Liver (tissue), 9 donors: ENCODE results near the gene SLC38A1. TPM values are rescaled to one million over a fixed set of nuclear protein-coding genes. Genes with fewer than 3 reads are reported as not detected.

Experiments
- DNase-seq: peaks from one replicate; pipeline ENCODE4 v3.0.0-alpha.2; 2017; ENCODE audit warnings: low spot score
- H3K27ac ChIP-seq, 2 donors: one replicate each; pipeline ENCODE4 v1.7.0; 2013; ENCODE audit warnings: inconsistent platforms in 2 of 2, low read length in 2 of 2, control low read depth in 1 of 2, low read depth in 1 of 2, mild to moderate bottlenecking in 1 of 2
- H3K27me3 ChIP-seq, 4 donors: one replicate each; pipeline versions ENCODE4 v1.6.1 to v1.7.0; 2013; ENCODE audit warnings: low read length in 3 of 4, inconsistent platforms in 1 of 4, mild to moderate bottlenecking in 1 of 4, moderate library complexity in 1 of 4; ENCODE audit not compliant: control insufficient read depth in 4 of 4, insufficient read depth in 4 of 4
- H3K36me3 ChIP-seq, 4 donors: one replicate each; pipeline versions ENCODE4 v1.6.1 to v1.7.0; 2013; ENCODE audit warnings: low read length in 3 of 4, mild to moderate bottlenecking in 3 of 4, low read depth in 1 of 4, moderate library complexity in 1 of 4; ENCODE audit not compliant: control insufficient read depth in 4 of 4, insufficient read depth in 3 of 4
- H3K4me1 ChIP-seq, 4 donors: one replicate each; pipeline versions ENCODE4 v1.6.1 to v1.7.0; 2013; ENCODE audit warnings: low read length in 3 of 4, mild to moderate bottlenecking in 3 of 4, moderate library complexity in 1 of 4; ENCODE audit not compliant: control insufficient read depth in 4 of 4, insufficient read depth in 4 of 4
- H3K4me3 ChIP-seq, 3 donors: one replicate each; pipeline versions ENCODE4 v1.6.1 to v1.7.0; 2013; ENCODE audit warnings: low read length in 3 of 3, control low read depth in 1 of 3, low read depth in 1 of 3, mild to moderate bottlenecking in 1 of 3
- H3K9ac ChIP-seq, 2 donors: one replicate each; pipeline ENCODE4 v1.7.0; 2013; ENCODE audit warnings: low read length in 2 of 2, mild to moderate bottlenecking in 2 of 2, moderate library complexity in 2 of 2, control low read depth in 1 of 2, low read depth in 1 of 2
- H3K9me3 ChIP-seq, 4 donors: one replicate each; pipeline versions ENCODE4 v1.6.1 to v1.7.0; 2013; ENCODE audit warnings: low read length in 3 of 4; ENCODE audit not compliant: control insufficient read depth in 4 of 4
- EGR1 ChIP-seq, 2 donors: IDR thresholded peaks; 2 replicates each; pipeline ENCODE4 v1.6.1; 2016 to 2018; ENCODE audit warnings: antibody characterized with exemption in 2 of 2, low read depth in 2 of 2
- FOXA1 ChIP-seq: IDR thresholded peaks from 2 replicates; pipeline ENCODE4 v1.6.1; 2016; ENCODE audit warnings: antibody characterized with exemption
- FOXA2 ChIP-seq: IDR thresholded peaks from 2 replicates; pipeline ENCODE4 v1.6.1; 2016; ENCODE audit warnings: antibody characterized with exemption
- GABPA ChIP-seq, 2 donors: IDR thresholded peaks in 1 of 2; conservative IDR thresholded peaks in 1 of 2; 2 replicates each; pipeline ENCODE4 v1.6.1; 2016; ENCODE audit warnings: antibody characterized with exemption in 2 of 2, mild to moderate bottlenecking in 1 of 2, moderate library complexity in 1 of 2
- HNF4A ChIP-seq, 2 donors: conservative IDR thresholded peaks; 2 replicates each; pipeline ENCODE4 v1.6.1; 2016; ENCODE audit warnings: antibody characterized with exemption in 2 of 2, mild to moderate bottlenecking in 2 of 2
- HNF4G ChIP-seq: IDR thresholded peaks from 2 replicates; pipeline ENCODE4 v1.6.1; 2016; ENCODE audit warnings: antibody characterized with exemption
- JUND ChIP-seq, 2 donors: IDR thresholded peaks; 2 replicates each; pipeline ENCODE4 v1.6.1; 2016; ENCODE audit warnings: antibody characterized with exemption in 2 of 2
- MAX ChIP-seq: IDR thresholded peaks from 2 replicates; pipeline ENCODE4 v1.6.1; 2016; ENCODE audit warnings: antibody characterized with exemption
- NR2F2 ChIP-seq: IDR thresholded peaks from 2 replicates; pipeline ENCODE4 v1.6.1; 2016; ENCODE audit warnings: antibody characterized with exemption
- RAD21 ChIP-seq, 2 donors: IDR thresholded peaks; 2 replicates each; pipeline ENCODE4 v1.6.1; 2016; ENCODE audit warnings: antibody characterized with exemption in 2 of 2, mild to moderate bottlenecking in 2 of 2
- REST ChIP-seq: IDR thresholded peaks from 2 replicates; pipeline ENCODE4 v1.6.1; 2016; ENCODE audit warnings: antibody characterized with exemption, mild to moderate bottlenecking
- RXRA ChIP-seq, 2 donors: IDR thresholded peaks; 2 replicates each; pipeline ENCODE4 v1.6.1; 2017 to 2018; ENCODE audit warnings: antibody characterized with exemption in 2 of 2, mild to moderate bottlenecking in 1 of 2
- SP1 ChIP-seq: IDR thresholded peaks from 2 replicates; pipeline ENCODE4 v1.6.1; 2018; ENCODE audit warnings: antibody characterized with exemption, mild to moderate bottlenecking
- YY1 ChIP-seq: IDR thresholded peaks from 2 replicates; pipeline ENCODE4 v1.6.1; 2016; ENCODE audit warnings: antibody characterized with exemption, mild to moderate bottlenecking
- ZBTB33 ChIP-seq: IDR thresholded peaks from 2 replicates; pipeline ENCODE4 v1.6.1; 2016; ENCODE audit warnings: antibody characterized with exemption
- WGBS: extraction: QIAGEN DNeasy Blood & Tissue Kit; methylation state at CpG from one replicate; pipeline ENCODE4 v1.1.7; 2013; 5-methylcytosine and 5-hydroxymethylcytosine counted together
- polyA plus RNA-seq, 2 donors: library from polyadenylated mRNA; stranded (reverse) in 1 of 2; unstranded in 1 of 2; fragments of 200-250 nt in 1 of 2; fragments of >200 nt in 1 of 2; fragmentation: Nextera tagmentation in 1 of 2; extraction: Ambion mirVana in 1 of 2; gene quantifications; one replicate each; pipeline versions ENCODE4 v1.2.1 to v1.2.3, GENCODE V29; 2013 to 2015
- total RNA-seq, 2 donors: library from RNA; depleted of rRNA; stranded (reverse); fragments of >200 nt; gene quantifications; one replicate each; pipeline ENCODE4 v1.2.3, GENCODE V29; 2014
- TF ChIP-seq, protein P1 (sequence below): fragments of 150-350 bp; IDR thresholded peaks from 2 replicates; pipeline ENCODE4 v1.5.1; 2017; ENCODE audit warnings: improper control_type of control experiment, low read depth, low read length; ENCODE audit not compliant: missing input control
- TF ChIP-seq, protein P2 (sequence below): IDR thresholded peaks from 2 replicates; pipeline ENCODE4 v1.6.1; 2016; ENCODE audit warnings: antibody characterized with exemption
- donor health status: healthy.
- donor health status: healthy.
- donor health status: healthy.
- donor health status: healthy.
- donor health status: healthy.

The SLC38A1 gene
- total and polyA plus RNA-seq, 4 donors, result 6.2 to 14.9 (median 9.6) TPM

GRCh38 chr12:46238821-46239220 lies 30.0 kb downstream of the SLC38A1 start (continued):
- TF ChIP-seq, protein P1, sequence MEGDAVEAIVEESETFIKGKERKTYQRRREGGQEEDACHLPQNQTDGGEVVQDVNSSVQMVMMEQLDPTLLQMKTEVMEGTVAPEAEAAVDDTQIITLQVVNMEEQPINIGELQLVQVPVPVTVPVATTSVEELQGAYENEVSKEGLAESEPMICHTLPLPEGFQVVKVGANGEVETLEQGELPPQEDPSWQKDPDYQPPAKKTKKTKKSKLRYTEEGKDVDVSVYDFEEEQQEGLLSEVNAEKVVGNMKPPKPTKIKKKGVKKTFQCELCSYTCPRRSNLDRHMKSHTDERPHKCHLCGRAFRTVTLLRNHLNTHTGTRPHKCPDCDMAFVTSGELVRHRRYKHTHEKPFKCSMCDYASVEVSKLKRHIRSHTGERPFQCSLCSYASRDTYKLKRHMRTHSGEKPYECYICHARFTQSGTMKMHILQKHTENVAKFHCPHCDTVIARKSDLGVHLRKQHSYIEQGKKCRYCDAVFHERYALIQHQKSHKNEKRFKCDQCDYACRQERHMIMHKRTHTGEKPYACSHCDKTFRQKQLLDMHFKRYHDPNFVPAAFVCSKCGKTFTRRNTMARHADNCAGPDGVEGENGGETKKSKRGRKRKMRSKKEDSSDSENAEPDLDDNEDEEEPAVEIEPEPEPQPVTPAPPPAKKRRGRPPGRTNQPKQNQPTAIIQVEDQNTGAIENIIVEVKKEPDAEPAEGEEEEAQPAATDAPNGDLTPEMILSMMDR, result no peak
- TF ChIP-seq RAD21 (IDR thresholded peaks at IDR 0.05) (no peak), JUND (IDR thresholded peaks at IDR 0.05) (no peak)

DNA sequence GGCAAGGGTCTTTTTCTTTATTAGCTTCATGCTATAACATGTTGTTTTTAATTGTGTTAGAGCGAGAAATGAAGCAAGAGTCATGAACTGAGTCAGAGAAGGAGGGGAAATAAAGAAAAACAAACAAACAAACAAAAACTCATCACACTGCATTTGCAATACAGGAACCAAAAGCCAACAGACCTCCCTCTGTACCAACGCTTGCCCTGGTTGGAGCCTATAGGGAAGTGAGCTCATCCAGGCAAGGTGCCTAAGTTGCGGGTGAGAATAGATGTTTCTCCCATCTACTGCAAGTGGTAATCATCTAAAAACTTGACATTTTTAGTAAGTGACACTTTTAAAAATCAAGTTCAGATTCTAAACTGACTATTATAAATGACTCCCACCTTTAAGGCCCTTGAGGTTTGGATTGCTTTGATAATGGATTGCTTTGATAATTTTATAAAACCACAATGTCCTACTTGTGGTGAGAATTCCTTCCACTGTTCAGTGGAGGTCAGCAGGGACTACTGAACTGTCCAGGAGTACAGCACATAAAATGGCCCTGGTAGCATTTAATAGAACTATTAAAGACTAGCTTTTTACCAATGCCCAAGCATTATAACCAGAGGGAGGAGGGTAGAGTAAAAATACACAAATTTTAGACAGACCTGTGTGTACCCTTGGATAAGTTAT lies 31.3 kb downstream of the SLC38A1 start:
- no peak overlapping the region for H3K27ac ChIP-seq
- peaks cover 0 to 2% (median 0%) of the 10 kb centered on the region in 4 donors for H3K36me3 ChIP-seq
- DNase-seq, result no peak
- TF ChIP-seq HNF4G (no peak), FOXA2 (no peak), MAX (no peak), SP1 (no peak), RXRA (IDR thresholded peaks at IDR 0.05) (no peak), RAD21 (IDR thresholded peaks at IDR 0.05) (no peak), HNF4A (conservative IDR thresholded peaks at IDR 0.05) (no peak), JUND (IDR thresholded peaks at IDR 0.05) (no peak), REST (no peak), FOXA1 (no peak), NR2F2 (no peak), GABPA (IDR thresholded peaks at IDR 0.05 in 1 of 2, conservative IDR thresholded peaks at IDR 0.05 in 1 of 2) (no peak), ZBTB33 (no peak), EGR1 (IDR thresholded peaks at IDR 0.05; ENCODE audit: low read depth in 2 of 2) (no peak), YY1 (no peak)
- TF ChIP-seq, protein P1, result no peak
- TF ChIP-seq, protein P2, sequence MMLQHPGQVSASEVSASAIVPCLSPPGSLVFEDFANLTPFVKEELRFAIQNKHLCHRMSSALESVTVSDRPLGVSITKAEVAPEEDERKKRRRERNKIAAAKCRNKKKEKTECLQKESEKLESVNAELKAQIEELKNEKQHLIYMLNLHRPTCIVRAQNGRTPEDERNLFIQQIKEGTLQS, result no peak
- H3K4me3 ChIP-seq, result no peak overlapping the region
- no peaks in the 10 kb centered on the region for H3K27me3 ChIP-seq
- H3K9me3 ChIP-seq, result no peaks in the 10 kb centered on the region
- H3K9ac ChIP-seq, result no peak overlapping the region
- WGBS, result 86% methylated on average over 3 of the region's 3 CpGs
- H3K4me1 ChIP-seq, result no peaks in the 10 kb centered on the region
